Vagina (tissue), 2 donors: ENCODE data around the gene WDR76.

ENCODE experiments used
- CTCF ChIP-seq, 3 experiments: fragments of 450-650 bp in 2 of 3; fragments of 200-600 bp in 1 of 3; sonication (generic) in 1 of 3; IDR thresholded peaks; one replicate each; pipeline ENCODE4 v1.5.1; 2017 to 2019; ENCODE audit warnings: antibody characterized with exemption in 3 of 3, mild to moderate bottlenecking in 2 of 3, moderate library complexity in 2 of 3
- POLR2A ChIP-seq, 2 donors: fragments of 450-650 bp; IDR thresholded peaks; one replicate each; pipeline ENCODE4 v1.6.1; 2017; ENCODE audit warnings: antibody characterized with exemption in 2 of 2, mild to moderate bottlenecking in 2 of 2, moderate library complexity in 2 of 2
- POLR2AphosphoS5 ChIP-seq, 2 donors: sonication (generic); formaldehyde crosslinking; IDR thresholded peaks; one replicate each; pipeline ENCODE4 v1.9.0; 2017; ENCODE audit warnings: antibody characterized with exemption in 2 of 2, mild to moderate bottlenecking in 2 of 2, low read depth in 1 of 2; ENCODE audit not compliant: insufficient read depth in 1 of 2

GRCh38 chr15:43796566-43796965 is 30.2 kb upstream of the WDR76 start:
- TF ChIP-seq CTCF (IDR thresholded peaks at IDR 0.05) (no peak), POLR2AphosphoS5 (IDR thresholded peaks at IDR 0.05; ENCODE audit: insufficient read depth in 1 of 2, low read depth in 1 of 2) (no peak), POLR2A (IDR thresholded peaks at IDR 0.05) (no peak)
